Measurements from ENCODE around the gene SPIRE1. TPM values are rescaled to one million over a fixed set of nuclear protein-coding genes. Genes with fewer than 3 reads are reported as not detected.
A peak's percentile ranks its signal among the peaks of the same experiment; 100 is the strongest.

SPIRE1 gene
- total and polyA plus RNA-seq, 2 experiments from 2014 or later = 10.7 to 28.6 TPM

- no peak overlapping the region for H3K4me3 ChIP-seq
- 82 to 91% methylated on average over 9 of the region's 9 CpGs for WGBS, 2 experiments (ENCODE audit: low coverage in 1 of 2, low lambda C conversion rate in 2 of 2, missing lambda C conversion rate in 2 of 2)
- TF ChIP-seq EZH2 (IDR thresholded peaks at IDR 0.05; ENCODE audit: insufficient read depth, poor library complexity, severe bottlenecking) (no peak), EZH2phosphoT487 (IDR thresholded peaks at IDR 0.05; ENCODE audit: insufficient read depth, low read depth) (no peak)
- no peaks in the 10 kb centered on the region for H3F3A ChIP-seq (ENCODE audit: insufficient read depth)
- H3K79me2 ChIP-seq (ENCODE audit: insufficient read depth) = peaks cover 66% of the 10 kb centered on the region
- peaks cover 8% of the 10 kb centered on the region; the same call in 1 of the 2 replicates for H3K4me1 ChIP-seq (ENCODE audit: insufficient read depth)
- H3K36me3 ChIP-seq (ENCODE audit: low read depth) = no peaks in the 10 kb centered on the region
- no peak overlapping the region for H3K9ac ChIP-seq
- no peak overlapping the region for H2AFZ ChIP-seq
- no peak for DNase-seq
- H3K4me2 ChIP-seq (ENCODE audit: unreplicated experiment) = no peak overlapping the region
- no peaks in the 10 kb centered on the region for H4K20me1 ChIP-seq (ENCODE audit: insufficient read depth)
- in situ Hi-C loops (cut with MboI) = no loop called here
- no peaks in the 10 kb centered on the region for H3K9me3 ChIP-seq (ENCODE audit: low read depth)
- no peak overlapping the region for H3K27ac ChIP-seq
- H3K9me2 ChIP-seq (ENCODE audit: insufficient read depth) = no peaks in the 10 kb centered on the region
- no peaks in the 10 kb centered on the region for H3K27me3 ChIP-seq (replicated peaks; ENCODE audit: insufficient read depth)
Measured at GRCh38 chr18:12410081-12410481, 247.8 kb downstream of the SPIRE1 start.

- no peak overlapping the region for H2AFZ ChIP-seq
- H3F3A ChIP-seq (ENCODE audit: insufficient read depth) = no peaks in the 10 kb centered on the region
- H3K27me3 ChIP-seq (replicated peaks; ENCODE audit: insufficient read depth) = no peaks in the 10 kb centered on the region
- H3K9ac ChIP-seq = 0 out of 2 replicates have a peak overlapping the region, but pooled peaks have one; percentile 85
- in situ Hi-C loops (cut with MboI) = loop anchor here (5.0 kb wide), 1 partner anchor 258 kb away; no protein-coding TSS in a partner anchor
- no peaks in the 10 kb centered on the region for H3K9me2 ChIP-seq (ENCODE audit: insufficient read depth)
- 79 to 83% methylated on average over 3 of the region's 3 CpGs for WGBS, 2 experiments (ENCODE audit: low coverage in 1 of 2, low lambda C conversion rate in 2 of 2, missing lambda C conversion rate in 2 of 2)
- H3K4me2 ChIP-seq (ENCODE audit: unreplicated experiment) = no peak overlapping the region
- no peaks in the 10 kb centered on the region for H3K36me3 ChIP-seq (ENCODE audit: low read depth)
- no peak overlapping the region for H3K27ac ChIP-seq
- no peaks in the 10 kb centered on the region for H4K20me1 ChIP-seq (ENCODE audit: insufficient read depth)
- no peak overlapping the region for H3K4me3 ChIP-seq
- no peaks in the 10 kb centered on the region for H3K9me3 ChIP-seq (ENCODE audit: low read depth)
- H3K4me1 ChIP-seq (ENCODE audit: insufficient read depth) = peaks cover 8% of the 10 kb centered on the region; the same call in 1 of the 2 replicates
- DNase-seq = peak; percentile 15
- TF ChIP-seq EZH2phosphoT487 (IDR thresholded peaks at IDR 0.05; ENCODE audit: insufficient read depth, low read depth) = no peak
- TF ChIP-seq EZH2 (IDR thresholded peaks at IDR 0.05; ENCODE audit: insufficient read depth, poor library complexity, severe bottlenecking) = no peak
- H3K79me2 ChIP-seq (ENCODE audit: insufficient read depth) = peaks cover 60% of the 10 kb centered on the region
Measured at GRCh38 chr18:12409469-12409868, 248.4 kb downstream of the SPIRE1 start.

GRCh38 chr18:12408247-12408869 is 249.5 kb downstream of the SPIRE1 start:
- peaks cover 9% of the 10 kb centered on the region for H3F3A ChIP-seq (ENCODE audit: insufficient read depth)
- H3K4me2 ChIP-seq (ENCODE audit: unreplicated experiment) = peak overlapping the region; percentile 74
- peak overlapping the region; percentile 65 for H2AFZ ChIP-seq
- H3K27ac ChIP-seq = peak overlapping the region; percentile 63
- in situ Hi-C loops (cut with MboI) = loop anchor here (5.0 kb wide), 1 partner anchor 259 kb away; no protein-coding TSS in a partner anchor
- H3K27me3 ChIP-seq (replicated peaks; ENCODE audit: insufficient read depth) = no peaks in the 10 kb centered on the region
- H3K9me3 ChIP-seq (ENCODE audit: low read depth) = no peaks in the 10 kb centered on the region
- H3K4me1 ChIP-seq (ENCODE audit: insufficient read depth) = peaks cover 16% of the 10 kb centered on the region
- peak overlapping the region; percentile 85 for H3K9ac ChIP-seq
- peaks cover 50% of the 10 kb centered on the region for H3K79me2 ChIP-seq (ENCODE audit: insufficient read depth)
- TF ChIP-seq EZH2 (IDR thresholded peaks at IDR 0.05; ENCODE audit: insufficient read depth, poor library complexity, severe bottlenecking) (no peak), EZH2phosphoT487 (IDR thresholded peaks at IDR 0.05; ENCODE audit: insufficient read depth, low read depth) (no peak)
- H3K9me2 ChIP-seq (ENCODE audit: insufficient read depth) = no peaks in the 10 kb centered on the region
- 5 to 11% methylated on average over 18 to 29 of the region's 32 CpGs for WGBS, 2 experiments (ENCODE audit: low coverage in 1 of 2, low lambda C conversion rate in 2 of 2, missing lambda C conversion rate in 2 of 2)
- H4K20me1 ChIP-seq (ENCODE audit: insufficient read depth) = no peaks in the 10 kb centered on the region
- H3K36me3 ChIP-seq (ENCODE audit: low read depth) = no peaks in the 10 kb centered on the region
- peak overlapping the region; percentile 75 for H3K4me3 ChIP-seq
- peak; percentile 53 for DNase-seq

GRCh38 chr18:12406371-12407111 is 251.4 kb downstream of the SPIRE1 start:
- no peak for DNase-seq
- WGBS, 2 experiments (ENCODE audit: low coverage in 1 of 2, low lambda C conversion rate in 2 of 2, missing lambda C conversion rate in 2 of 2) = 84 to 91% methylated on average over 19 of the region's 19 CpGs
- no peak for TF ChIP-seq EZH2 (IDR thresholded peaks at IDR 0.05; ENCODE audit: insufficient read depth, poor library complexity, severe bottlenecking)
- no peak for TF ChIP-seq EZH2phosphoT487 (IDR thresholded peaks at IDR 0.05; ENCODE audit: insufficient read depth, low read depth)
- in situ Hi-C loops (cut with MboI) = loop anchor here (5.0 kb wide), 1 partner anchor 261 kb away; no protein-coding TSS in a partner anchor
- H3K4me3 ChIP-seq = no peak overlapping the region
- H3K79me2 ChIP-seq (ENCODE audit: insufficient read depth) = peaks cover 32% of the 10 kb centered on the region
- H3K9me2 ChIP-seq (ENCODE audit: insufficient read depth) = no peaks in the 10 kb centered on the region
- H3K27me3 ChIP-seq (replicated peaks; ENCODE audit: insufficient read depth) = no peaks in the 10 kb centered on the region
- H3F3A ChIP-seq (ENCODE audit: insufficient read depth) = peaks cover 11% of the 10 kb centered on the region
- no peaks in the 10 kb centered on the region for H3K36me3 ChIP-seq (ENCODE audit: low read depth)
- H3K9me3 ChIP-seq (ENCODE audit: low read depth) = no peaks in the 10 kb centered on the region
- H3K4me1 ChIP-seq (ENCODE audit: insufficient read depth) = peaks cover 24% of the 10 kb centered on the region
- H3K27ac ChIP-seq = no peak overlapping the region
- no peaks in the 10 kb centered on the region for H4K20me1 ChIP-seq (ENCODE audit: insufficient read depth)
- H2AFZ ChIP-seq = no peak overlapping the region
- no peak overlapping the region for H3K9ac ChIP-seq
- no peak overlapping the region for H3K4me2 ChIP-seq (ENCODE audit: unreplicated experiment)

Data from GM23248 (cell line).